Neuron (in vitro differentiated cells): ENCODE measurements around the gene SCLT1.

Experiments used
- H2AFZ ChIP-seq: one replicate; pipeline ENCODE4 v1.6.1; 2013; ENCODE audit warnings: low read depth, mild to moderate bottlenecking, inconsistent platforms, low read length, moderate library complexity
- H3K27me3 ChIP-seq: one replicate; pipeline ENCODE4 v1.6.1; 2013; ENCODE audit warnings: low read length; ENCODE audit not compliant: insufficient read depth
- H3K36me3 ChIP-seq: one replicate; pipeline ENCODE4 v1.6.1; 2013; ENCODE audit warnings: low read length; ENCODE audit not compliant: insufficient read depth
- H3K4me1 ChIP-seq: one replicate; pipeline ENCODE4 v1.6.1; 2013; ENCODE audit warnings: low read length; ENCODE audit not compliant: insufficient read depth
- H3K4me3 ChIP-seq: 2 replicates; pipeline ENCODE4 v1.5.1; 2013; ENCODE audit warnings: mild to moderate bottlenecking, low read length, moderate library complexity
- H3K9me3 ChIP-seq: one replicate; pipeline ENCODE4 v1.6.1; 2013; ENCODE audit warnings: low read length

Gene SCLT1

DNA sequence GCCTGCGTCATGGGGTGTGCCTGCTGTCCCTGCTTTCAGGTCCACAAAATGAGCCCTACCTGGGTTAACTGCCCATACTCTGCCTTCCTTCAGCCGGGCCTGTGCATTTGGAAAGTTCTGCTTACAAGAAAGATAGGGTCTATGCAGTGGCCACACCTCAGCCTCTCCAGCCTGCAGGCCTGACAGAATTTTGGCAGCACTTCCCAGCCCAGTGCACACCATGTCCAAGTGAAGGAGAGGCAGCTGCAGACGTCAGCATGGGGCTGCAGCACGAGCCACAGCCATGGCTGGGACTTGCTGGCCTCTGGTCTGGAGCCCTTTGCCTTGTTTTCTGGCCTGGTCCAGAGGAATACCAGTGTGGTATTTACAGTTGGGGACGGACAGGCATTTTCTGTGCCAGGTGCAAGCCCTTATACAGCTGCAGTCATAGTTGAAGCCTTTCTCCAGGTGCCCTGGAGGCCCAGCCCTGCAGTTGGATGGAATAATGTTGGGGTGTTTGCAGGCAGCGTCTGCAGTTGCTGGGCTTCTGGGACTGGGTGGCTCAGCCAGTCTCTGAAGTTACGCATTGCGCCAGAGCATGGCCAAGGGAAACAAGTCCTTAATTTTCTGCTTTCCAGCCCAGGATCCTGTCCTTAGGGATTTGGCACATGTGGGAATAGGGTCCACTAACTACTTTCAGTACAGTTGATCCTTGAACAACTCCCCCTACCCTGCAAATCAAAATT is 257.7 kb downstream of the SCLT1 start:
- H3K9me3 ChIP-seq, result no peaks in the 10 kb centered on the region
- H3K36me3 ChIP-seq, result peaks cover 44% of the 10 kb centered on the region
- no peak overlapping the region for H3K4me3 ChIP-seq
- H3K27me3 ChIP-seq, result no peaks in the 10 kb centered on the region
- H2AFZ ChIP-seq, result no peak overlapping the region
- peaks cover 15% of the 10 kb centered on the region for H3K4me1 ChIP-seq
